PC-9 (cell line): ENCODE measurements around the gene BLOC1S6. TPM values are rescaled to one million over a fixed set of nuclear protein-coding genes. Genes with fewer than 3 reads are reported as not detected.

Experiments
- BruUV-seq: library from RNA; stranded (reverse); fragments of 400-500 nt; replicated peaks from 2 replicates; lab custom pipeline; 2021; lab: Mats Ljungman, UMichigan
- CTCF ChIA-PET: fragments of 300-600 bp; sonication (Branson Sonifier 250); formaldehyde crosslinking; loops from one replicate; lab custom pipeline; 2022; ENCODE audit warnings: antibody characterized with exemption; lab: Charles Lee
- POLR2A ChIA-PET: fragments of 300-600 bp; sonication (Branson Sonifier 250); formaldehyde crosslinking; loops from one replicate; lab custom pipeline; 2022; ENCODE audit warnings: antibody characterized with exemption; ENCODE audit not compliant: unreplicated experiment; lab: Charles Lee
- DNase-seq, 2 experiments: peaks; one replicate each; pipeline versions ENCODE4 v3.0.0 to v3.0.0-alpha.2; 2015 to 2022; ENCODE audit warnings: mixed read lengths in 1 of 2
- H2AFZ ChIP-seq: fragments of 200-600 bp; sonication (generic); 2 replicates; pipeline ENCODE4 v1.8.1; 2017; ENCODE audit warnings: antibody characterized with exemption
- H3F3A ChIP-seq: fragments of 200-600 bp; sonication (generic); 2 replicates; pipeline ENCODE4 v1.8.1; 2017; ENCODE audit warnings: antibody characterized with exemption, mild to moderate bottlenecking, low read depth; ENCODE audit not compliant: insufficient read depth
- H3K27ac ChIP-seq: fragments of 200-600 bp; sonication (generic); 2 replicates; pipeline ENCODE4 v1.6.1; 2016; ENCODE audit warnings: mixed run types
- H3K27me3 ChIP-seq: fragments of 200-600 bp; sonication (generic); 2 replicates; pipeline ENCODE4 v1.6.1; 2016; ENCODE audit warnings: low read depth, mixed run types; ENCODE audit not compliant: insufficient read depth
- H3K36me3 ChIP-seq: fragments of 200-600 bp; sonication (generic); 2 replicates; pipeline ENCODE4 v1.6.1; 2016; ENCODE audit warnings: low read depth, mixed run types
- H3K4me1 ChIP-seq: fragments of 200-600 bp; sonication (generic); replicated peaks from 2 replicates; pipeline ENCODE4 v1.6.1; 2016; ENCODE audit warnings: mixed run types; ENCODE audit not compliant: insufficient read depth
- H3K4me2 ChIP-seq: fragments of 200-600 bp; sonication (generic); 2 replicates; pipeline ENCODE4 v1.6.1; 2017; ENCODE audit warnings: mixed run types
- H3K4me3 ChIP-seq: fragments of 200-600 bp; sonication (generic); 2 replicates; pipeline ENCODE4 v1.6.1; 2016; ENCODE audit warnings: mixed run types
- H3K79me2 ChIP-seq: fragments of 200-600 bp; sonication (generic); 2 replicates; pipeline ENCODE4 v1.6.1; 2017; ENCODE audit warnings: low read depth, mixed run types
- H3K9me2 ChIP-seq: fragments of 200-600 bp; sonication (generic); 2 replicates; pipeline ENCODE4 v1.8.1; 2017; ENCODE audit warnings: mild to moderate bottlenecking; ENCODE audit not compliant: insufficient read depth
- H3K9me3 ChIP-seq: fragments of 200-600 bp; sonication (generic); 2 replicates; pipeline ENCODE4 v1.8.1; 2016; ENCODE audit warnings: low read depth; ENCODE audit not compliant: insufficient read depth
- H4K20me1 ChIP-seq: fragments of 200-600 bp; sonication (generic); 2 replicates; pipeline ENCODE4 v1.8.1; 2017; ENCODE audit not compliant: insufficient read depth
- EZH2 ChIP-seq: fragments of 200-600 bp; sonication (generic); IDR thresholded peaks from 2 replicates; pipeline ENCODE4 v1.8.0; 2017; ENCODE audit warnings: antibody characterized with exemption, low read depth
- intact Hi-C: fragments of 100-400 bp; cut with micrococcal nuclease; formaldehyde crosslinking; loops from one replicate; pipeline ENCODE4 v1.10.0; 2022; ENCODE audit not compliant: unreplicated experiment
- total RNA-seq: library from RNA; stranded (reverse); gene quantifications from 2 replicates; pipeline ENCODE4 v1.2.3, GENCODE V29; 2021
- TF ChIP-seq, protein P1 (sequence below): fragments of 200-600 bp; sonication (generic); conservative IDR thresholded peaks from 2 replicates; pipeline ENCODE4 v1.6.1; 2017; ENCODE audit warnings: mixed run types, antibody characterized with exemption, mild to moderate bottlenecking, moderate library complexity

The BLOC1S6 gene
- total RNA-seq, 1 experiment from 2014 or later: 22.7 TPM

DNA sequence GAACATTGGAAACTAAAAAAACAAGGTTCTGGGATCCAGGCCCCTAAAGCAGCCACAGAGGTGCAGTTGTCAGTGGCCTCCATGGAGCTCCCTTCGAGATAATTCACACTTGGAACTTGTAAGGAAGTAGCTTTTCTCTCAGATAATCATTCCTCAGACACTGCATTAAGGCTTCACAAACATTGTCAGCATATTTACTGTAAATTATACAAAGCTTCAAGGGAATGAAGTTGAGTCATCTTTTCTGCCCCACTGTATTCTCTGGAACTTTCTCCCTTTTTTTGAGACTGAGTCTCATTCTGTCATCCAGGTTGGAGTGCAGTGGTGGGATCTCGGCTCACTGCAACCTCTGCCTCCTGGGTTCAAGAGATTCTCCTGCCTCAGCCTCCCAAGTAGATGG is 7.1 kb downstream of the BLOC1S6 start:
- Histone ChIP-seq H3K4me1 (peaks cover 3% of the 10 kb centered on the region; the same call in 1 of the 2 replicates), H3K9me2 (no peaks in the 10 kb centered on the region), H3K36me3 (no peaks in the 10 kb centered on the region), H3K4me3 (no peak overlapping the region), H3K4me2 (no peak overlapping the region), H3K27me3 (no peaks in the 10 kb centered on the region), H2AFZ (no peak overlapping the region), H4K20me1 (no peaks in the 10 kb centered on the region), H3F3A (no peaks in the 10 kb centered on the region), H3K79me2 (peaks cover 5% of the 10 kb centered on the region), H3K9me3 (no peaks in the 10 kb centered on the region), H3K27ac (no peak overlapping the region)
- no peak for TF ChIP-seq EZH2
- TF ChIP-seq, protein P1, sequence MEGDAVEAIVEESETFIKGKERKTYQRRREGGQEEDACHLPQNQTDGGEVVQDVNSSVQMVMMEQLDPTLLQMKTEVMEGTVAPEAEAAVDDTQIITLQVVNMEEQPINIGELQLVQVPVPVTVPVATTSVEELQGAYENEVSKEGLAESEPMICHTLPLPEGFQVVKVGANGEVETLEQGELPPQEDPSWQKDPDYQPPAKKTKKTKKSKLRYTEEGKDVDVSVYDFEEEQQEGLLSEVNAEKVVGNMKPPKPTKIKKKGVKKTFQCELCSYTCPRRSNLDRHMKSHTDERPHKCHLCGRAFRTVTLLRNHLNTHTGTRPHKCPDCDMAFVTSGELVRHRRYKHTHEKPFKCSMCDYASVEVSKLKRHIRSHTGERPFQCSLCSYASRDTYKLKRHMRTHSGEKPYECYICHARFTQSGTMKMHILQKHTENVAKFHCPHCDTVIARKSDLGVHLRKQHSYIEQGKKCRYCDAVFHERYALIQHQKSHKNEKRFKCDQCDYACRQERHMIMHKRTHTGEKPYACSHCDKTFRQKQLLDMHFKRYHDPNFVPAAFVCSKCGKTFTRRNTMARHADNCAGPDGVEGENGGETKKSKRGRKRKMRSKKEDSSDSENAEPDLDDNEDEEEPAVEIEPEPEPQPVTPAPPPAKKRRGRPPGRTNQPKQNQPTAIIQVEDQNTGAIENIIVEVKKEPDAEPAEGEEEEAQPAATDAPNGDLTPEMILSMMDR: no peak
- intact Hi-C loops: no loop called here
- BruUV-seq: no TSS peak
- POLR2A ChIA-PET: no interaction called here
- DNase-seq: no peak
- CTCF ChIA-PET: no interaction called here

DNA sequence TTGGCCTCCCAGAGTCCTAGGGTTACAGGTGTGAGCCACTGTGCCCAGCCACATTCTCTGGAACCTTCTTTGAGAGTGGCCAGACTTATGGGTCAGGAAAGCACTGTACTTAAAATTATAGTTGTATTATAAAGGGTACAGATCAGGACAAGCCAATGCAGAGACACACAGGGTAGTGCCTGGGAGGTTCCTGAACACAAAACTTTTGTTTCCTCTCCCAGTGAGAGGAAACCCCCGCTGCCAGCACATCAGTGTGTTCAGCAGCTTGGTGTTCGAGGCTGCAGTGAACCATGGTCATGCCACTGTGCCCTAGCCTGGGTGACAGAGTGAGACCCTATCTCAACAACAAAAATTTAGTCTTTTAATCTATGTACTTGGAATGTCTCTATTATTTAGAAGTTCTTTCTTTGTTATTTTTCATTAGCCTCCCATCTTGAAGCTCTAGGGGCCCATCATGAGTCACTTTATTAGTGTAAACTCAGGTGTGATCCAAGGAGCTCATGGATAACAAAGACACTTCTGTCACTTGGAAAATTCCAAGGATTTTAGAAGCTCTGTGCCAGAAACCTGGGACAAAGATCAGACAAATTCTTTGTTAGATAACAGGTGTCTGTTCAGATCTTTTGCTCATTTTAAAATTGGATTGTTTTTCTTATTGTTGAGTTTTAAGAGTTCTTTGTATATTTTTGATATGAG is 7.8 kb downstream of the BLOC1S6 start:
- Histone ChIP-seq H4K20me1 (no peaks in the 10 kb centered on the region), H3K4me2 (no peak overlapping the region), H3K36me3 (no peaks in the 10 kb centered on the region), H3K9me2 (no peaks in the 10 kb centered on the region), H3K4me1 (no peaks in the 10 kb centered on the region), H3K27me3 (no peaks in the 10 kb centered on the region), H3F3A (no peaks in the 10 kb centered on the region), H3K79me2 (no peaks in the 10 kb centered on the region), H3K4me3 (no peak overlapping the region), H2AFZ (no peak overlapping the region), H3K9me3 (no peaks in the 10 kb centered on the region), H3K27ac (no peak overlapping the region)
- no peak for DNase-seq
- TF ChIP-seq, protein P1: no peak
- TF ChIP-seq EZH2: no peak
- CTCF ChIA-PET: interaction anchor here (0.6 kb wide), 1 partner anchor 163 kb away, joined by 3 read pairs; no protein-coding TSS in a partner anchor
- intact Hi-C loops: no loop called here
- no TSS peak for BruUV-seq
- POLR2A ChIA-PET: no interaction called here

DNA sequence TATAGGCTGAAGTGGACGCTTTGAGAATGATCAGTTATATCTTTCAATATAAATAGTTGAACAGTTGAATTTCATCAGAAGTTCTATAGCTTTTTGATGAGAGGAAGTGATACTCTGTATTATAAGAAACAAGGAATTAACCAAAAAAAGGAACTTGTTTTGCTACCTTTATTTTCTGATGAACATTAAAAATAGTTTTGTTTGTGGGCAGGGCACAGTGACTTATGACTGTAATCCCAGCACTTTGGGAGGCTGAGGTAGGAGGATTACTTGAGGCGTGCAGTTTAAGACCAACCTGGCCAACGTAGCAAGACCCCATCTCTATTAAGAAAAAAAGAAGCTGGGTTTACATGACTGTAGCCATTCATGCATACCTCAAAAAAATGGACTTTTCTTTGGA is 16.7 kb downstream of the BLOC1S6 start:
- Histone ChIP-seq H4K20me1 (no peaks in the 10 kb centered on the region), H3K4me1 (no peaks in the 10 kb centered on the region), H3K9me3 (no peaks in the 10 kb centered on the region), H2AFZ (no peak overlapping the region), H3K4me3 (no peak overlapping the region), H3K27ac (no peak overlapping the region), H3K79me2 (no peaks in the 10 kb centered on the region), H3K9me2 (no peaks in the 10 kb centered on the region), H3K4me2 (no peak overlapping the region), H3K36me3 (no peaks in the 10 kb centered on the region), H3K27me3 (no peaks in the 10 kb centered on the region), H3F3A (no peaks in the 10 kb centered on the region)
- no TSS peak for BruUV-seq
- intact Hi-C loops: no loop called here
- ChIA-PET POLR2A (no interaction called here), CTCF (no interaction called here)
- TF ChIP-seq, protein P1: no peak
- no peak for TF ChIP-seq EZH2
- DNase-seq: no peak
